Measurements from ENCODE around the gene ABHD1. TPM values are rescaled to one million over a fixed set of nuclear protein-coding genes. Genes with fewer than 3 reads are reported as not detected.

Gene ABHD1
- polyA plus RNA-seq, 1 donor from 2014 or later = not detected

DNA sequence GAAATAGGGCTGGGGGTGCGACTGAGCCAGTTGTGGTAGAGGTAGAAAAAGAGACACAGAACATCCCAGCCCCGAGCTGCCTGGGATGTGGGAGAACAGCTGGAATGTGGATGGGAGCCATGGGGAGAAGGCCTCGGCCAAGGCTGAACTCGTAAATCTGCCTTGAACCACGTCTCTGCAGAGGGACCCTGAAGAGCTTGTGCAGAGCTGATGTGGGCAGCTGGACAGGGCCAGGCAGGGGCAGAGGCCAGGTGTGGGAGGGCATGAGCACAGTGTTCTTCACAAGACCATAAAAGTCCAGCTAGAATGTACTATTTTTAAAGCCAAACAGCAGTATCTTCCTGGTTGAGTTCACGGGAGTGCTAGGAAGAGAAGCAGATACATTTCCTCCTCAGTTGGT is 30.9 kb downstream of the ABHD1 start:
- Histone ChIP-seq H2AFZ (ENCODE audit: low read depth, low read length) (no peak overlapping the region), H3K9ac (ENCODE audit: low read length) (no peak overlapping the region), H3K4me3 (ENCODE audit: low read length) (no peak overlapping the region), H3K4me2 (ENCODE audit: low read length) (no peak overlapping the region), H4K20me1 (ENCODE audit: insufficient read depth) (no peaks in the 10 kb centered on the region), H3K9me2 (ENCODE audit: insufficient read depth, low read length) (no peaks in the 10 kb centered on the region), H3K9me3 (ENCODE audit: low read length) (no peaks in the 10 kb centered on the region), H3K27me3 (ENCODE audit: insufficient read depth, low read depth, low read length) (no peaks in the 10 kb centered on the region), H3K27ac (ENCODE audit: low read length) (no peak overlapping the region), H3K79me2 (replicated peaks; ENCODE audit: insufficient read depth, low read length) (no peaks in the 10 kb centered on the region), H3K36me3 (ENCODE audit: insufficient read depth, low read length) (no peaks in the 10 kb centered on the region), H3F3A (ENCODE audit: insufficient read depth, low read length, poor library complexity, severe bottlenecking) (no peaks in the 10 kb centered on the region)
- no peak for TF ChIP-seq SMC3 (conservative IDR thresholded peaks at IDR 0.05; ENCODE audit: poor library complexity)
- TF ChIP-seq, protein P1, sequence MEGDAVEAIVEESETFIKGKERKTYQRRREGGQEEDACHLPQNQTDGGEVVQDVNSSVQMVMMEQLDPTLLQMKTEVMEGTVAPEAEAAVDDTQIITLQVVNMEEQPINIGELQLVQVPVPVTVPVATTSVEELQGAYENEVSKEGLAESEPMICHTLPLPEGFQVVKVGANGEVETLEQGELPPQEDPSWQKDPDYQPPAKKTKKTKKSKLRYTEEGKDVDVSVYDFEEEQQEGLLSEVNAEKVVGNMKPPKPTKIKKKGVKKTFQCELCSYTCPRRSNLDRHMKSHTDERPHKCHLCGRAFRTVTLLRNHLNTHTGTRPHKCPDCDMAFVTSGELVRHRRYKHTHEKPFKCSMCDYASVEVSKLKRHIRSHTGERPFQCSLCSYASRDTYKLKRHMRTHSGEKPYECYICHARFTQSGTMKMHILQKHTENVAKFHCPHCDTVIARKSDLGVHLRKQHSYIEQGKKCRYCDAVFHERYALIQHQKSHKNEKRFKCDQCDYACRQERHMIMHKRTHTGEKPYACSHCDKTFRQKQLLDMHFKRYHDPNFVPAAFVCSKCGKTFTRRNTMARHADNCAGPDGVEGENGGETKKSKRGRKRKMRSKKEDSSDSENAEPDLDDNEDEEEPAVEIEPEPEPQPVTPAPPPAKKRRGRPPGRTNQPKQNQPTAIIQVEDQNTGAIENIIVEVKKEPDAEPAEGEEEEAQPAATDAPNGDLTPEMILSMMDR (IDR thresholded peaks at IDR 0.05; ENCODE audit: poor library complexity, severe bottlenecking) = no peak
- TF ChIP-seq EP300 (conservative IDR thresholded peaks at IDR 0.05; ENCODE audit: poor library complexity, severe bottlenecking) = no peak
- TF ChIP-seq MXI1 (conservative IDR thresholded peaks at IDR 0.05; ENCODE audit: poor library complexity, severe bottlenecking) = no peak
- no peak for TF ChIP-seq TAF1 (IDR thresholded peaks at IDR 0.05; ENCODE audit: low read depth)
- no peak for TF ChIP-seq RAD21 (conservative IDR thresholded peaks at IDR 0.05)
- TF ChIP-seq POLR2AphosphoS5 (IDR thresholded peaks at IDR 0.05) = no peak
- no peak for TF ChIP-seq EZH2 (IDR thresholded peaks at IDR 0.05; ENCODE audit: borderline replicate concordance, insufficient read depth, low read length, poor library complexity, severe bottlenecking)
- TF ChIP-seq, protein P2, sequence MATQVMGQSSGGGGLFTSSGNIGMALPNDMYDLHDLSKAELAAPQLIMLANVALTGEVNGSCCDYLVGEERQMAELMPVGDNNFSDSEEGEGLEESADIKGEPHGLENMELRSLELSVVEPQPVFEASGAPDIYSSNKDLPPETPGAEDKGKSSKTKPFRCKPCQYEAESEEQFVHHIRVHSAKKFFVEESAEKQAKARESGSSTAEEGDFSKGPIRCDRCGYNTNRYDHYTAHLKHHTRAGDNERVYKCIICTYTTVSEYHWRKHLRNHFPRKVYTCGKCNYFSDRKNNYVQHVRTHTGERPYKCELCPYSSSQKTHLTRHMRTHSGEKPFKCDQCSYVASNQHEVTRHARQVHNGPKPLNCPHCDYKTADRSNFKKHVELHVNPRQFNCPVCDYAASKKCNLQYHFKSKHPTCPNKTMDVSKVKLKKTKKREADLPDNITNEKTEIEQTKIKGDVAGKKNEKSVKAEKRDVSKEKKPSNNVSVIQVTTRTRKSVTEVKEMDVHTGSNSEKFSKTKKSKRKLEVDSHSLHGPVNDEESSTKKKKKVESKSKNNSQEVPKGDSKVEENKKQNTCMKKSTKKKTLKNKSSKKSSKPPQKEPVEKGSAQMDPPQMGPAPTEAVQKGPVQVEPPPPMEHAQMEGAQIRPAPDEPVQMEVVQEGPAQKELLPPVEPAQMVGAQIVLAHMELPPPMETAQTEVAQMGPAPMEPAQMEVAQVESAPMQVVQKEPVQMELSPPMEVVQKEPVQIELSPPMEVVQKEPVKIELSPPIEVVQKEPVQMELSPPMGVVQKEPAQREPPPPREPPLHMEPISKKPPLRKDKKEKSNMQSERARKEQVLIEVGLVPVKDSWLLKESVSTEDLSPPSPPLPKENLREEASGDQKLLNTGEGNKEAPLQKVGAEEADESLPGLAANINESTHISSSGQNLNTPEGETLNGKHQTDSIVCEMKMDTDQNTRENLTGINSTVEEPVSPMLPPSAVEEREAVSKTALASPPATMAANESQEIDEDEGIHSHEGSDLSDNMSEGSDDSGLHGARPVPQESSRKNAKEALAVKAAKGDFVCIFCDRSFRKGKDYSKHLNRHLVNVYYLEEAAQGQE (IDR thresholded peaks at IDR 0.05; ENCODE audit: borderline replicate concordance) = no peak

- Histone ChIP-seq H3K27me3 (ENCODE audit: insufficient read depth, low read depth, low read length) (no peaks in the 10 kb centered on the region), H3K36me3 (ENCODE audit: insufficient read depth, low read length) (no peaks in the 10 kb centered on the region), H3K9me3 (ENCODE audit: low read length) (no peaks in the 10 kb centered on the region), H3K4me2 (ENCODE audit: low read length) (no peak overlapping the region), H3K4me3 (ENCODE audit: low read length) (no peak overlapping the region), H4K20me1 (ENCODE audit: insufficient read depth) (no peaks in the 10 kb centered on the region), H3K9ac (ENCODE audit: low read length) (no peak overlapping the region), H2AFZ (ENCODE audit: low read depth, low read length) (no peak overlapping the region), H3K9me2 (ENCODE audit: insufficient read depth, low read length) (no peaks in the 10 kb centered on the region), H3K27ac (ENCODE audit: low read length) (no peak overlapping the region), H3F3A (ENCODE audit: insufficient read depth, low read length, poor library complexity, severe bottlenecking) (no peaks in the 10 kb centered on the region), H3K79me2 (replicated peaks; ENCODE audit: insufficient read depth, low read length) (no peaks in the 10 kb centered on the region)
- TF ChIP-seq MXI1 (conservative IDR thresholded peaks at IDR 0.05; ENCODE audit: poor library complexity, severe bottlenecking) = no peak
- TF ChIP-seq SMC3 (conservative IDR thresholded peaks at IDR 0.05; ENCODE audit: poor library complexity) = no peak
- no peak for TF ChIP-seq TAF1 (IDR thresholded peaks at IDR 0.05; ENCODE audit: low read depth)
- TF ChIP-seq, protein P2 (IDR thresholded peaks at IDR 0.05; ENCODE audit: borderline replicate concordance) = no peak
- TF ChIP-seq POLR2AphosphoS5 (IDR thresholded peaks at IDR 0.05) = no peak
Measured at GRCh38 chr2:27155069-27155520, 31.5 kb downstream of the ABHD1 start.

Measured in neural cell (in vitro differentiated cells).